H9 (cell line): ENCODE measurements around the gene ABR. TPM values are rescaled to one million over a fixed set of nuclear protein-coding genes. Genes with fewer than 3 reads are reported as not detected.
"Not testable (repeated sequence)": the region's sequence is repeated elsewhere in the genome, so short reads cannot be mapped to it uniquely, and the experiment has no call there.

Experiments used
- DNase-seq: peaks from one replicate; pipeline ENCODE4 v3.0.0-alpha.2; 2017
- H2AFZ ChIP-seq: one replicate; pipeline ENCODE4 v1.6.1; 2013; ENCODE audit warnings: mild to moderate bottlenecking, low read length, control low read depth, moderate library complexity
- H2AK5ac ChIP-seq: 2 replicates; pipeline ENCODE4 v1.6.1; 2013; ENCODE audit warnings: low read length, control low read depth, mixed read lengths; ENCODE audit not compliant: insufficient read length
- H2BK120ac ChIP-seq: one replicate; pipeline ENCODE4 v1.6.1; 2013; ENCODE audit warnings: low read depth, mild to moderate bottlenecking, low read length, control low read depth, inconsistent platforms; ENCODE audit not compliant: poor library complexity, severe bottlenecking
- H2BK12ac ChIP-seq: 2 replicates; pipeline ENCODE4 v1.6.1; 2013; ENCODE audit warnings: low read length, control low read depth, mixed read lengths, low read depth; ENCODE audit not compliant: insufficient read length
- H2BK15ac ChIP-seq: 2 replicates; pipeline ENCODE4 v1.6.1; 2013; ENCODE audit warnings: low read depth, low read length, control low read depth
- H2BK20ac ChIP-seq: one replicate; pipeline ENCODE4 v1.6.1; 2013; ENCODE audit warnings: low read depth, mild to moderate bottlenecking, low read length, control low read depth, inconsistent platforms; ENCODE audit not compliant: poor library complexity, severe bottlenecking
- H2BK5ac ChIP-seq: 2 replicates; pipeline ENCODE4 v1.6.1; 2013; ENCODE audit warnings: low read length, control low read depth, mixed read lengths; ENCODE audit not compliant: insufficient read length
- H3K14ac ChIP-seq: 2 replicates; pipeline ENCODE4 v1.6.1; 2013; ENCODE audit warnings: low read length, control low read depth; ENCODE audit not compliant: insufficient read depth
- H3K18ac ChIP-seq: 2 replicates; pipeline ENCODE4 v1.6.1; 2013; ENCODE audit warnings: low read depth, mild to moderate bottlenecking, mixed read lengths, low read length, control low read depth; ENCODE audit not compliant: insufficient read length
- H3K23ac ChIP-seq: 2 replicates; pipeline ENCODE4 v1.6.1; 2013; ENCODE audit warnings: low read length, control low read depth, mixed read lengths, low read depth; ENCODE audit not compliant: insufficient read length
- H3K23me2 ChIP-seq: 2 replicates; pipeline ENCODE4 v1.6.1; 2013; ENCODE audit warnings: low read depth, mild to moderate bottlenecking, mixed read lengths, low read length, control low read depth; ENCODE audit not compliant: insufficient read length, poor library complexity, severe bottlenecking
- H3K27ac ChIP-seq: 2 replicates; pipeline ENCODE4 v1.5.1; 2013; ENCODE audit warnings: low read length, control low read depth, mixed read lengths, low read depth; ENCODE audit not compliant: insufficient read length
- H3K27me3 ChIP-seq: 2 replicates; pipeline ENCODE4 v1.6.1; 2013; ENCODE audit warnings: low read length, control low read depth, inconsistent platforms; ENCODE audit not compliant: insufficient read depth
- H3K4ac ChIP-seq: 2 replicates; pipeline ENCODE4 v1.6.1; 2013; ENCODE audit warnings: low read depth, mild to moderate bottlenecking, control low read depth, inconsistent platforms, low read length, moderate library complexity
- H3K4me1 ChIP-seq: 2 replicates; pipeline ENCODE4 v1.6.1; 2013; ENCODE audit warnings: low read length, control low read depth, inconsistent platforms; ENCODE audit not compliant: insufficient read depth
- H3K4me2 ChIP-seq: 2 replicates; pipeline ENCODE4 v1.6.1; 2013; ENCODE audit warnings: low read length, control low read depth, mixed read lengths; ENCODE audit not compliant: insufficient read length, insufficient read depth
- H3K56ac ChIP-seq: 2 replicates; pipeline ENCODE4 v1.6.1; 2013; ENCODE audit warnings: low read depth, mild to moderate bottlenecking, mixed read lengths, low read length, control low read depth; ENCODE audit not compliant: insufficient read length
- H3K79me1 ChIP-seq: 2 replicates; pipeline ENCODE4 v1.6.1; 2013; ENCODE audit warnings: low read depth, mild to moderate bottlenecking, moderate library complexity, low read length, control low read depth, inconsistent platforms; ENCODE audit not compliant: insufficient read depth, poor library complexity, severe bottlenecking
- H3K79me2 ChIP-seq: 2 replicates; pipeline ENCODE4 v1.6.1; 2013; ENCODE audit warnings: low read length, control low read depth, inconsistent platforms; ENCODE audit not compliant: insufficient read depth
- H3K9ac ChIP-seq: 2 replicates; pipeline ENCODE4 v1.6.1; 2013; ENCODE audit warnings: low read length, control low read depth, mixed read lengths; ENCODE audit not compliant: insufficient read length; ENCODE audit errors: extremely low read depth
- H3K9me3 ChIP-seq: one replicate; pipeline ENCODE4 v1.6.1; 2013; ENCODE audit warnings: low read depth, low read length, inconsistent platforms; ENCODE audit not compliant: control insufficient read depth
- H3T11ph ChIP-seq: one replicate; pipeline ENCODE4 v1.6.1; 2013; ENCODE audit warnings: mild to moderate bottlenecking, low read length, control low read depth, inconsistent platforms
- H4K20me1 ChIP-seq: one replicate; pipeline ENCODE4 v1.6.1; 2013; ENCODE audit not compliant: control insufficient read depth, insufficient read length, insufficient read depth
- H4K5ac ChIP-seq: 2 replicates; pipeline ENCODE4 v1.6.1; 2013; ENCODE audit warnings: low read depth, mild to moderate bottlenecking, mixed read lengths, low read length, control low read depth; ENCODE audit not compliant: insufficient read length
- H4K8ac ChIP-seq: replicated peaks from 2 replicates; pipeline ENCODE4 v1.6.1; 2013; ENCODE audit warnings: low read length, control low read depth, mixed read lengths, low read depth; ENCODE audit not compliant: insufficient read length
- H4K91ac ChIP-seq: 2 replicates; pipeline ENCODE4 v1.6.1; 2013; ENCODE audit warnings: low read depth, mild to moderate bottlenecking, moderate library complexity, mixed read lengths, low read length, control low read depth; ENCODE audit not compliant: insufficient read length
- H3K27ac Mint-ChIP-seq, 3 experiments: 2 replicates in 2 of 3; 3 replicates in 1 of 3; pipeline ENCODE4 v1.8.0; 2020 to 2021; ENCODE audit warnings: mixed read lengths in 3 of 3, mild to moderate bottlenecking in 1 of 3, moderate library complexity in 1 of 3
- H3K27me3 Mint-ChIP-seq: 2 replicates; pipeline ENCODE4 v1.8.0; 2021; ENCODE audit warnings: low read depth, mild to moderate bottlenecking, moderate library complexity, mixed read lengths
- H3K36me3 Mint-ChIP-seq, 3 experiments: 2 replicates in 2 of 3; 3 replicates in 1 of 3; pipeline ENCODE4 v1.8.0; 2020 to 2021; ENCODE audit warnings: low read depth in 3 of 3, mixed read lengths in 3 of 3; ENCODE audit not compliant: insufficient read depth in 1 of 3
- H3K4me1 Mint-ChIP-seq, 2 experiments: 2 replicates each; pipeline ENCODE4 v1.8.0; 2020; ENCODE audit warnings: mixed read lengths in 2 of 2
- H3K4me3 Mint-ChIP-seq, 2 experiments: 2 replicates in 1 of 2; 3 replicates in 1 of 2; pipeline ENCODE4 v1.8.0; 2020 to 2021; ENCODE audit warnings: mild to moderate bottlenecking in 2 of 2, mixed read lengths in 2 of 2, moderate library complexity in 1 of 2
- H3K9me3 Mint-ChIP-seq, 2 experiments: 2 replicates in 1 of 2; 3 replicates in 1 of 2; pipeline ENCODE4 v1.8.0; 2020; ENCODE audit warnings: mild to moderate bottlenecking in 2 of 2, mixed read lengths in 2 of 2, moderate library complexity in 1 of 2
- WGBS: extraction: QIAGEN DNeasy Blood & Tissue Kit; methylation state at CpG from one replicate; pipeline ENCODE4 v1.1.7; 2013; ENCODE audit warnings: missing lambda C conversion rate, low lambda C conversion rate, mixed read lengths; ENCODE audit not compliant: insufficient read length; ENCODE audit errors: extremely low coverage; 5-methylcytosine and 5-hydroxymethylcytosine counted together
- total RNA-seq: library from RNA; stranded (reverse); gene quantifications from 2 replicates; pipeline ENCODE4 v1.2.1, GENCODE V29; 2021
- TF ChIP-seq, protein P1 (sequence below): fragments of 200-600 bp; sonication (generic); conservative IDR thresholded peaks from 3 replicates; pipeline ENCODE4 v1.8.0; 2021; ENCODE audit warnings: antibody characterized with exemption, mild to moderate bottlenecking

Gene ABR
- total RNA-seq, 1 experiment from 2014 or later, result 34.7 TPM

DNA sequence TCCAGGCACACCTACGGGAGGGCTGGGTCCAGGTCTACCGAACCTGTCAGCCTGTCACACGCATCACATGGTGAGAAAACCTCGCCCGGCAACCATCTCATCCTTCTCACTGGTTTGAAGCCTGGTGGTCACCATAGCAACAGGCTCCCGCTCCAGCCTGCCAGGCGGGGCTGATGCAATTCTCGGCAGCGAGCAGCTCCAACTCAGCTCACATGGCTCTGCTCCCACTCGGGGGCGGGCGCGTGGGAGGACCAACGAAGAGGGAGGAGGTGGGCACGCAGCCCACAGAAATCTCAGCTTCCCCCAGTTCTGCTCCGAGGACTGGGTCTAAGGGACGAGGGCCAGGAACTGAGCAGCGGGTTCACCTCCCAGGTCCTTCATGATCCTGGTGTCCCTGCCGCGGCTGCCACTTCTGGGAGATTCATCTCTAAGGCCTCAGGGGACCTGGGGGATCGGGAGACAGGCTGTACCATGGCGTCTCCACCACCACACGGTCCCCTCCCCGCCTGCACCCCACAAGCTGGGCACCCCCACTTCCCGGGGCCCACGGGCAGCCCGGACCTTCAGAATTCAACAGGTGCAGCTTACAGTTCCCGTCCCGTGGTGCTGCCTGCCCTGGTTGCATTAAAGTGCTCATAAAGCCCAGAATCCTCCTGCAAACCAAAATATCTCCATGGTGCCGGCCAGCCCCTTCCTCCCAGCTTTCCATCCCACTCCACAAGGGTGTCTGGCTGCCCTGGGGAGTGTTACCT, 25.8 kb downstream of the ABR start:
- Histone ChIP-seq H4K91ac (no peak overlapping the region), H2AFZ (no peak overlapping the region), H4K5ac (no peak overlapping the region), H3K27ac (no peak overlapping the region), H2BK120ac (peak overlapping the region; percentile 31), H4K8ac (no peak overlapping the region), H2BK20ac (no peak overlapping the region), H3K14ac (peak overlapping the region; percentile 85), H3K23ac (no peak overlapping the region), H3K4ac (no peak overlapping the region), H3K9ac (no peak overlapping the region), H2BK15ac (no peak overlapping the region), H3K56ac (no peak overlapping the region), H3K4me1 (no peaks in the 10 kb centered on the region), H2BK5ac (no peak overlapping the region), H4K20me1 (no peaks in the 10 kb centered on the region), H3K23me2 (no peaks in the 10 kb centered on the region), H3K79me1 (no peaks in the 10 kb centered on the region), H3K79me2 (no peaks in the 10 kb centered on the region), H3K4me2 (no peak overlapping the region), H3K18ac (peak overlapping the region; percentile 82), H2AK5ac (no peak overlapping the region), H3K9me3 (no peaks in the 10 kb centered on the region), H2BK12ac (no peak overlapping the region), H3K27me3 (no peaks in the 10 kb centered on the region), H3T11ph (no peak overlapping the region)
- WGBS, result no CpG with 5 or more reads among the region's 30 CpGs
- peaks cover 0 to 10% (median 0%) of the 10 kb centered on the region in 3 experiments; a peak in 1 of 7 replicates for H3K36me3 Mint-ChIP-seq
- H3K27me3 Mint-ChIP-seq, result no peaks in the 10 kb centered on the region
- H3K27ac Mint-ChIP-seq, result peak overlapping the region; percentile 66 to 93 (median 82); a peak in 5 of 7 replicates
- DNase-seq, result peak; percentile 82
- no peaks in the 10 kb centered on the region for H3K9me3 Mint-ChIP-seq
- peak overlapping the region in 1 of 2 experiments; percentile 26; a peak in 1 of 5 replicates for H3K4me3 Mint-ChIP-seq
- H3K4me1 Mint-ChIP-seq, result peaks cover 13 to 15% of the 10 kb centered on the region in 2 experiments
- TF ChIP-seq, protein P1, sequence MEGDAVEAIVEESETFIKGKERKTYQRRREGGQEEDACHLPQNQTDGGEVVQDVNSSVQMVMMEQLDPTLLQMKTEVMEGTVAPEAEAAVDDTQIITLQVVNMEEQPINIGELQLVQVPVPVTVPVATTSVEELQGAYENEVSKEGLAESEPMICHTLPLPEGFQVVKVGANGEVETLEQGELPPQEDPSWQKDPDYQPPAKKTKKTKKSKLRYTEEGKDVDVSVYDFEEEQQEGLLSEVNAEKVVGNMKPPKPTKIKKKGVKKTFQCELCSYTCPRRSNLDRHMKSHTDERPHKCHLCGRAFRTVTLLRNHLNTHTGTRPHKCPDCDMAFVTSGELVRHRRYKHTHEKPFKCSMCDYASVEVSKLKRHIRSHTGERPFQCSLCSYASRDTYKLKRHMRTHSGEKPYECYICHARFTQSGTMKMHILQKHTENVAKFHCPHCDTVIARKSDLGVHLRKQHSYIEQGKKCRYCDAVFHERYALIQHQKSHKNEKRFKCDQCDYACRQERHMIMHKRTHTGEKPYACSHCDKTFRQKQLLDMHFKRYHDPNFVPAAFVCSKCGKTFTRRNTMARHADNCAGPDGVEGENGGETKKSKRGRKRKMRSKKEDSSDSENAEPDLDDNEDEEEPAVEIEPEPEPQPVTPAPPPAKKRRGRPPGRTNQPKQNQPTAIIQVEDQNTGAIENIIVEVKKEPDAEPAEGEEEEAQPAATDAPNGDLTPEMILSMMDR, result no peak

DNA sequence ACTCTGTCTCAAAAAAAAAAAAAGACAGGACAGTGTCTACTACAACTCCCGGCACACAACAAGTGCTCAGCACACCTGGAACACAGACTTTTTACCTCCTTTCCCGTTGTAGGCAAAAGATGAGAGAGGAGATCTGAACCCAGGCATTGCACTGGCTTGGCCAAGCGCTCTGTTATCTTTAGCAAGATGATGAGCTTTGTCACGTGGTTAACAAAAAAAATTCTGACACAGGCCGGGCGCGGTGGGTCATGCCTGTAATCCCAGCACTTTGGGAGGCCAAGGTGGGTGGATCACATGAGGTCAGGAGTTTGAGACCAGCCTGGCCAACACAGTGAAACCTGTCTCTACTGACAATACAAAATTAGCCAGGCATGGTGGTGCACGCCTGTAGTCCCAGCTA, 27.2 kb downstream of the ABR start:
- H3K79me2 ChIP-seq, H2BK5ac ChIP-seq, H2AK5ac ChIP-seq, H3K9ac ChIP-seq, H3K14ac ChIP-seq, H4K5ac ChIP-seq, H3K9me3 ChIP-seq, H3K23me2 ChIP-seq, H3T11ph ChIP-seq, DNase-seq, H3K4me3 Mint-ChIP-seq, H3K27ac ChIP-seq, H4K20me1 ChIP-seq, H3K23ac ChIP-seq, H3K79me1 ChIP-seq, H4K91ac ChIP-seq, H3K4ac ChIP-seq, H3K4me2 ChIP-seq, H4K8ac ChIP-seq, H3K4me1 ChIP-seq, H2BK120ac ChIP-seq, H2BK15ac ChIP-seq, H3K18ac ChIP-seq, H3K27me3 ChIP-seq, H3K56ac ChIP-seq, H3K9me3 Mint-ChIP-seq, H2BK20ac ChIP-seq, H3K27me3 Mint-ChIP-seq, H3K27ac Mint-ChIP-seq, H3K36me3 Mint-ChIP-seq, H2BK12ac ChIP-seq, H2AFZ ChIP-seq: not testable (repeated sequence)
- peaks cover 12 to 21% of the 10 kb centered on the region in 2 experiments for H3K4me1 Mint-ChIP-seq
- no CpG with 5 or more reads among the region's 8 CpGs for WGBS
